LNCAP (cell line): ENCODE data around the gene HIPK2.
A peak's percentile ranks its signal among the peaks of the same experiment; 100 is the strongest.

Source experiments
- CTCF ChIP-seq: fragments of 450-650 bp; IDR thresholded peaks from 2 replicates; pipeline ENCODE4 v1.5.1; 2017; ENCODE audit warnings: mild to moderate bottlenecking

HIPK2 gene

GRCh38 chr7:139610595-139610994, 167.2 kb downstream of the HIPK2 start:
- TF ChIP-seq CTCF, result no peak

GRCh38 chr7:139603896-139604295, 173.9 kb downstream of the HIPK2 start:
- TF ChIP-seq CTCF, result no peak

DNA sequence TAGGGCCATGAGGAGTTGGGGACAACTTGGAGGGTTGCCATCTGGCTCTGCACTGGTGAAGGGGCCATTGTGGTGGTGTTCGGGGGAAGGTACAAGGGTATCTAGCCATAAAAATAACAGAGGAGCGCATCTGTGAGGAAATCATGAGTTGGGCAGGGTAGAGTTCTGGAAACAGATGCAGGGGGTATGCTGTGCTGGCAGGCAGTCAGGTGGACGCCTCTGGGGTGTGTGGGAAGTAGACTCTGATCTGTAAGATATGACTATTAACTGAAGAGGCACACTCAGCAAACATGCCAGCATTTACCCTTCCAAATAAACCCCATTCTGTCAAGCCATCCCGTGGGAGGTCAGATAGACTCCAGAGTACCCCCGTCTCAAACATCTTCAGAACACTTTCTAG, 174.5 kb downstream of the HIPK2 start:
- no peak for TF ChIP-seq CTCF

DNA sequence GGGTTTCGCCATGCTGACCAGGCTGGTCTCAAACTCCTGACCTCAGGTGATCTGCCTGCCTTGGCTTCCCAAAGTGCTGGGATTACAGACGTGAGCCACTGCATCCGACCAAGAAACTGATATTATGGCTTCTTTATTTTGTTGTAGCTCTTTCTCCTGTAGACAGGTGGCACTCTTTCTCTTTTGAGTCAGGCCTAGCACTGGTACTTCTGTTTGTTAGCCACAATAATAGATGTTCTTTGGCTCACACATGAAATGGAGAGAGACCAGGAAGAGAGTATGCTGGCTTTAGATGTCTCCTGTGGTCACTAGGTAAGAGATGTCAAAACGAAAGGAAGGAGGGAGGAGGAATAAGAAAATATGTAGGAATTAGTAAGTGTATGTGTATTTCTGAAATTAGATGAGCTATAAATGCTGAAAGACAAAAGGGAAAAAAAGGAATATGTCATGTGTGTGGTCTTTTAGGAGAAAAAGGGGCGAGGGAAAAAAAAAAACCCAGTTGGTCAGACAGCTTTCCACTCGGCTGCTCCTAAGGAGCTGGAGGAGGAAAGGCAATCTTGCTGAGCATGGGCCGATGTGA, 175.6 kb downstream of the HIPK2 start:
- TF ChIP-seq CTCF, result peak; percentile 72

- no peak for TF ChIP-seq CTCF
Measured at GRCh38 chr7:139601176-139601575, 176.6 kb downstream of the HIPK2 start.

DNA sequence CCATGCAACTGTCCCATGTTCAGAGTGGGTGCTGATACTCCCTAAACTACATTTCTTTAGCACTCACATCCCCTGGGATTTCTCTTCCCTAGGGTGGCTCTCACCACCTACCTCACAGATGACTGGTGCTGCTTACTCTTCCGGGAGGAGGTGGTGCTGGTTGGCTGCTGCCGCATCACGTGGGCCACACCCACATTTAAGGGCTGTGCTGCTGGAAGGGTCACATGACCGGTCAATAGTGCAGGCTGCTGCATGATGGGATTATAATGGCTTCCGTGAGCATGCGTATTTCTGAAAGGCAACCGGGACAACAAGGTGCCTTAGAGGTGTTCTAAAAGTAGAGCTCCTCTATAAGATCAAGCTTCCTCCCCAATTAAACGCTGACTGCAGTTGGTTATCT, 177.5 kb downstream of the HIPK2 start:
- TF ChIP-seq CTCF, result no peak

GRCh38 chr7:139598642-139599041, 179.2 kb downstream of the HIPK2 start:
- TF ChIP-seq CTCF, result no peak

DNA sequence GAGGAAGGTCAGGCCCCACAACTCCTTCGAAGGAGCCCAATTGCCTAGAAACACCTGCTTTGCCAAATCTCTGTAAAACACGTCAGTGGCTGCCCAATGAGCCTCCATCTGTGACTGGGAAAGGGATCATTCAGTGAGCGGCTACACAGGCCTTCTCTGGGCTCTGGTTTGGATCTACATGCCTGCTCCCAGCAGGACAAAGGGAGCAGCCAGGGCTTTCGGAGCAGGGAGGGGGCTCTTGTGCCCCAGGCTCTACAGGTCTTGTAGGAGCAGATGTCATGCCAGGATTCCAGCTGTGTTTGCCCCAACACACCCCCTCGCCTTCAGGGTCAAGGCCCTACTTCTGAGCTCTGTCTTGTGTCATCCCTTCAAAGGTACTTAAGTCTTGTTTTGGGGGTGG, 180.8 kb downstream of the HIPK2 start:
- TF ChIP-seq CTCF, result no peak
